K562 (cell line): Measurements from ENCODE around the gene KBTBD12. TPM values are rescaled to one million over a fixed set of nuclear protein-coding genes. Genes with fewer than 3 reads are reported as not detected.

Experiments used
- DACH1 ChIP-seq: fragments of 450-650 bp; IDR thresholded peaks from 2 replicates; pipeline ENCODE4 v1.6.1; 2018; ENCODE audit not compliant: partially characterized antibody
- FOXK1 ChIP-seq: sonication (generic); formaldehyde crosslinking; IDR thresholded peaks from 2 replicates; pipeline ENCODE4 v1.8.0; 2022; ENCODE audit warnings: missing genetic modification reagents, mild to moderate bottlenecking, borderline replicate concordance
- GMEB1 ChIP-seq: fragments of 250-450 bp; sonication (Bioruptor Pico); IDR thresholded peaks from 2 replicates; pipeline ENCODE4 v1.4.0; 2020; ENCODE audit warnings: mild to moderate bottlenecking
- MEF2D ChIP-seq: conservative IDR thresholded peaks from 2 replicates; pipeline ENCODE4 v1.6.1; 2016; ENCODE audit warnings: low read depth, missing genetic modification characterization, missing compliant biosample characterization
- NEUROD1 ChIP-seq: fragments of 150-350 bp; IDR thresholded peaks from 2 replicates; pipeline ENCODE4 v1.6.1; 2014; ENCODE audit warnings: borderline replicate concordance, low read length, low read depth; ENCODE audit not compliant: partially characterized antibody
- POLR2B ChIP-seq: fragments of 450-650 bp; IDR thresholded peaks from 2 replicates; pipeline ENCODE4 v1.6.1; 2018; ENCODE audit warnings: low read depth; ENCODE audit not compliant: partially characterized antibody
- ZNF133 ChIP-seq: fragments of 250-450 bp; sonication (Bioruptor Pico); IDR thresholded peaks from 2 replicates; pipeline ENCODE4 v1.4.0; 2020; ENCODE audit warnings: mild to moderate bottlenecking
- ZNF263 ChIP-seq: sonication (generic); formaldehyde crosslinking; IDR thresholded peaks from 2 replicates; pipeline ENCODE4 v1.8.0; 2022; ENCODE audit warnings: mild to moderate bottlenecking, missing genetic modification reagents, borderline replicate concordance
- ZNF3 ChIP-seq: fragments of 250-450 bp; sonication (Bioruptor Pico); IDR thresholded peaks from 2 replicates; pipeline ENCODE4 v1.5.0; 2021; ENCODE audit warnings: mild to moderate bottlenecking, moderate library complexity
- ZNF318 ChIP-seq, 2 experiments: fragments of 450-650 bp; IDR thresholded peaks; 2 replicates each; pipeline ENCODE4 v1.6.1; 2016; ENCODE audit warnings: mild to moderate bottlenecking in 2 of 2, borderline replicate concordance in 1 of 2, low read depth in 1 of 2, moderate library complexity in 1 of 2
- ZNF41 ChIP-seq: fragments of 250-450 bp; sonication (Bioruptor Pico); conservative IDR thresholded peaks from 2 replicates; pipeline ENCODE4 v1.4.0; 2020; ENCODE audit warnings: mild to moderate bottlenecking
- ZNF551 ChIP-seq: fragments of 250-450 bp; sonication (Bioruptor Pico); IDR thresholded peaks from 2 replicates; pipeline ENCODE4 v1.5.0; 2021; ENCODE audit warnings: mild to moderate bottlenecking, moderate library complexity
- polyA plus RNA-seq, 8 experiments: library from polyadenylated mRNA; depleted of rRNA in 4 of 8; stranded (reverse) in 5 of 8; unstranded in 3 of 8; fragments of >200 nt; fragmentation: Nextera tagmentation in 2 of 8; fragmentation: Illumina TruSeq in 1 of 8; extraction: Ambion mirVana in 2 of 8; extraction: Trizol in 1 of 8; gene quantifications; 2 replicates each; pipeline versions ENCODE4 v1.2.1 to v1.2.3, GENCODE V29; 2011 to 2014; ENCODE audit warnings: inconsistent platforms in 1 of 8, missing spikeins in 1 of 8
- total RNA-seq, 7 experiments: library from RNA; depleted of rRNA in 6 of 7; stranded (reverse); fragments of >200 nt in 6 of 7; fragmentation: Illumina TruSeq in 2 of 7; extraction: Trizol in 2 of 7; gene quantifications; 2 replicates each; pipeline versions ENCODE4 v1.2.1 to v1.2.3, GENCODE V29; 2011 to 2021; ENCODE audit warnings: low replicate concordance in 1 of 7

KBTBD12 gene
- total and polyA plus RNA-seq, 9 of the 15 experiments (the other 6 are each of a cell fraction or from before 2014, with no cell fraction given): not detected

GRCh38 chr3:127886956-127887231 is 28.1 kb upstream of the KBTBD12 start (continued):
- TF ChIP-seq ZNF318 (IDR thresholded peaks at IDR 0.05; ENCODE audit: borderline replicate concordance in 1 of 2, low read depth in 1 of 2) (no peak), ZNF551 (no peak), NEUROD1 (no peak), MEF2D (tag) (no peak), FOXK1 (CRISPR knock-in tag) (no peak), DACH1 (no peak), ZNF133 (CRISPR knock-in tag) (no peak), ZNF41 (no peak), GMEB1 (CRISPR knock-in tag) (no peak), POLR2B (no peak), ZNF3 (CRISPR knock-in tag) (no peak), ZNF263 (no peak)
